ENCODE data around the gene RAP2C.

DNA sequence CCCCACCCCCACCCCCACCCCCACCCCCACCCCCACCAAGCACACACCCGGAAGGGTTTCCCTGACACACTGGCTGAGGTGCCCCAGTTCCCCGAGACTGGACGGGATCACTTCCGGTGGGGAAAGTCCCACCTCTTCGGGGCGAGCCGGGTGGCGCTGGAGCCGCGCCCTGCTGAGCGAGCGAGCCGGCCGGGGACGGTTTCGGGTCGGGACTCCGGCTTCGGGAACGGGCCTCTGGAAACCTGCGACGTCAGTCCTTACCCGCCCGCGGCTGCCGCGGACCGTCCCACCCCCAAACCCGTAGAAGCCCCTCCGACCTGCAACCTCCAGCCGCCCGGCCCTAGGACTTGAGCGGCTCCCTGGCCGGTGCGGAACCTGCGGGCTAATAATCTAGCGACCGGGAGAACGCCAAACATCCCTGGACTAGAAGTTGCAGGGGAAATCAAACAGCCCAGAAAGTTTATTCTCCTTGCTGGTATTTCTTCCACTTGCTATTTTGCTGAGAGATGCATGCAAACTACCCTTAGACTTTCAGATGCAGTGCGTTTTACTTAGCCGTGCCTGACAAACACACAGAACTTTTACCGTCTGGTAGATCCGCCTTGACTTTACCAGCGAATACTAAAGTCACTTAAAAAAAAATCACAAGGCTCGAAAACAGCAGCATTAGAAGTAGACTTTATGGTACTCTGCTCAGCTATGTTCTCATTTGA is 991 bp downstream of the RAP2C start:
- TF ChIP-seq, protein P1, sequence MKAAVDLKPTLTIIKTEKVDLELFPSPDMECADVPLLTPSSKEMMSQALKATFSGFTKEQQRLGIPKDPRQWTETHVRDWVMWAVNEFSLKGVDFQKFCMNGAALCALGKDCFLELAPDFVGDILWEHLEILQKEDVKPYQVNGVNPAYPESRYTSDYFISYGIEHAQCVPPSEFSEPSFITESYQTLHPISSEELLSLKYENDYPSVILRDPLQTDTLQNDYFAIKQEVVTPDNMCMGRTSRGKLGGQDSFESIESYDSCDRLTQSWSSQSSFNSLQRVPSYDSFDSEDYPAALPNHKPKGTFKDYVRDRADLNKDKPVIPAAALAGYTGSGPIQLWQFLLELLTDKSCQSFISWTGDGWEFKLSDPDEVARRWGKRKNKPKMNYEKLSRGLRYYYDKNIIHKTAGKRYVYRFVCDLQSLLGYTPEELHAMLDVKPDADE (IDR thresholded peaks at IDR 0.05): no peak
- no peak for TF ChIP-seq REST (IDR thresholded peaks at IDR 0.05; ENCODE audit: unreplicated experiment)
- TF ChIP-seq, protein P2, sequence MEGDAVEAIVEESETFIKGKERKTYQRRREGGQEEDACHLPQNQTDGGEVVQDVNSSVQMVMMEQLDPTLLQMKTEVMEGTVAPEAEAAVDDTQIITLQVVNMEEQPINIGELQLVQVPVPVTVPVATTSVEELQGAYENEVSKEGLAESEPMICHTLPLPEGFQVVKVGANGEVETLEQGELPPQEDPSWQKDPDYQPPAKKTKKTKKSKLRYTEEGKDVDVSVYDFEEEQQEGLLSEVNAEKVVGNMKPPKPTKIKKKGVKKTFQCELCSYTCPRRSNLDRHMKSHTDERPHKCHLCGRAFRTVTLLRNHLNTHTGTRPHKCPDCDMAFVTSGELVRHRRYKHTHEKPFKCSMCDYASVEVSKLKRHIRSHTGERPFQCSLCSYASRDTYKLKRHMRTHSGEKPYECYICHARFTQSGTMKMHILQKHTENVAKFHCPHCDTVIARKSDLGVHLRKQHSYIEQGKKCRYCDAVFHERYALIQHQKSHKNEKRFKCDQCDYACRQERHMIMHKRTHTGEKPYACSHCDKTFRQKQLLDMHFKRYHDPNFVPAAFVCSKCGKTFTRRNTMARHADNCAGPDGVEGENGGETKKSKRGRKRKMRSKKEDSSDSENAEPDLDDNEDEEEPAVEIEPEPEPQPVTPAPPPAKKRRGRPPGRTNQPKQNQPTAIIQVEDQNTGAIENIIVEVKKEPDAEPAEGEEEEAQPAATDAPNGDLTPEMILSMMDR (conservative IDR thresholded peaks at IDR 0.05; ENCODE audit: low read depth in 2 of 2): no peak
- TF ChIP-seq POLR2AphosphoS5 (IDR thresholded peaks at IDR 0.05; ENCODE audit: low read depth): peak; percentile 58

Measured in GM23338 (cell line).